ENCODE measurements around the gene FANCM. TPM values are rescaled to one million over a fixed set of nuclear protein-coding genes. Genes with fewer than 3 reads are reported as not detected.

FANCM gene
- total and polyA plus RNA-seq, 8 donors = 0.92 to 15.2 (median 3.0) TPM

DNA sequence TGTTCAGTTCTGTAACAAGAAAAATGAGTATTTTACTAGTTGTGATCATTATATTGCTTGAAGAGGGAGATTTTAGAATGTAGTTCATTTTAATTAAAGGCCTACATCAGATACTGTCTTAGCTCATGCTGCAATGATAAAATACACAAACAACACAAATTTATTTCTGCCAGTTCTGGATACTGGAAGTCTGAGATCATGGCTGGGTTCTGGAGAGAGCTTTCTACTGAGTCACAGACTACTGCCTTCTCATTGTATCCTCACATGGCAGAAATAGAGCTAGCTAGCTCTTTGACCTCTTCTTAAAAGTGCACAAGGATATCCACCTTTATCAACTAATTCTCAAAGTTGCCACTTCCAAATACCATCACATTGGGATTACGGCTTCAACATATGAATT lies 63.5 kb downstream of the FANCM start:
- Histone ChIP-seq H3K9me3 (no peaks in the 10 kb centered on the region), H3K27me3 (no peaks in the 10 kb centered on the region), H3K36me3 (peaks cover 0 to 29% (median 22%) of the 10 kb centered on the region in 4 donors), H3K4me1 (no peaks in the 10 kb centered on the region), H3K27ac (no peak overlapping the region), H3K4me3 (no peak overlapping the region)
- WGBS, 5 donors = 93 to 100% (median 98%) methylated on average over 1 of the region's 1 CpG
- intact Hi-C loops (cut with DNase I; ENCODE audit: low total_unique reads) = no loop called here
- DNase-seq = no peak
- TF ChIP-seq EP300 (IDR thresholded peaks at IDR 0.05) = no peak
- no peak for TF ChIP-seq POLR2A (IDR thresholded peaks at IDR 0.05)
- no peak for TF ChIP-seq POLR2AphosphoS5 (IDR thresholded peaks at IDR 0.05)
- TF ChIP-seq, protein P1, sequence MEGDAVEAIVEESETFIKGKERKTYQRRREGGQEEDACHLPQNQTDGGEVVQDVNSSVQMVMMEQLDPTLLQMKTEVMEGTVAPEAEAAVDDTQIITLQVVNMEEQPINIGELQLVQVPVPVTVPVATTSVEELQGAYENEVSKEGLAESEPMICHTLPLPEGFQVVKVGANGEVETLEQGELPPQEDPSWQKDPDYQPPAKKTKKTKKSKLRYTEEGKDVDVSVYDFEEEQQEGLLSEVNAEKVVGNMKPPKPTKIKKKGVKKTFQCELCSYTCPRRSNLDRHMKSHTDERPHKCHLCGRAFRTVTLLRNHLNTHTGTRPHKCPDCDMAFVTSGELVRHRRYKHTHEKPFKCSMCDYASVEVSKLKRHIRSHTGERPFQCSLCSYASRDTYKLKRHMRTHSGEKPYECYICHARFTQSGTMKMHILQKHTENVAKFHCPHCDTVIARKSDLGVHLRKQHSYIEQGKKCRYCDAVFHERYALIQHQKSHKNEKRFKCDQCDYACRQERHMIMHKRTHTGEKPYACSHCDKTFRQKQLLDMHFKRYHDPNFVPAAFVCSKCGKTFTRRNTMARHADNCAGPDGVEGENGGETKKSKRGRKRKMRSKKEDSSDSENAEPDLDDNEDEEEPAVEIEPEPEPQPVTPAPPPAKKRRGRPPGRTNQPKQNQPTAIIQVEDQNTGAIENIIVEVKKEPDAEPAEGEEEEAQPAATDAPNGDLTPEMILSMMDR (IDR thresholded peaks at IDR 0.05) = no peak

DNA sequence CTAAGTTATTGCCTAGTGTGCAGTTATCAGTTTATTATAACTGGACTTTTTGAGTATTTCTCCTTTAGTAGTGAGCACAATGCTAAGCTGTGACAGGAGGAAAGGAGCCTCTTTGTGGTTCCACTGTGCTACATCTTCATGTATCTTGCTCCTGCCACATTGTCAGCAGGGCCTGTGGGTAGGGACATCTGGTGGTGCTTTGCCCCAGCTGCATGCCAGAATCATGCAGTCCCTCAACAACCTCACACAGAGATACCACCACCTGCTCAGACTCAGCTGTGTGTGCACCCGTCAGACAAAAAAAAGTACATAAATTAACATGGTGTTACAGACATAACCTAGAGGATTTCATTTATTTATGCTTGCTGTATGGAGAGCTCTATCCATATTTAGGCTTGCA lies 66.2 kb downstream of the FANCM start:
- no peaks in the 10 kb centered on the region for H3K27me3 ChIP-seq
- H3K4me1 ChIP-seq = no peaks in the 10 kb centered on the region
- no peak overlapping the region for H3K4me3 ChIP-seq
- no peak overlapping the region for H3K27ac ChIP-seq
- TF ChIP-seq POLR2A (IDR thresholded peaks at IDR 0.05) (no peak), EP300 (IDR thresholded peaks at IDR 0.05) (no peak)
- TF ChIP-seq, protein P1 (IDR thresholded peaks at IDR 0.05) = no peak
- DNase-seq = peak in 1 of 2 donors; percentile 38
- WGBS, 5 donors = 56 to 80% (median 64%) methylated on average over 1 of the region's 1 CpG
- H3K36me3 ChIP-seq = peaks cover 0 to 48% (median 34%) of the 10 kb centered on the region in 4 donors
- H3K9me3 ChIP-seq = no peaks in the 10 kb centered on the region
- intact Hi-C loops (cut with DNase I; ENCODE audit: low total_unique reads) = no loop called here

DNA sequence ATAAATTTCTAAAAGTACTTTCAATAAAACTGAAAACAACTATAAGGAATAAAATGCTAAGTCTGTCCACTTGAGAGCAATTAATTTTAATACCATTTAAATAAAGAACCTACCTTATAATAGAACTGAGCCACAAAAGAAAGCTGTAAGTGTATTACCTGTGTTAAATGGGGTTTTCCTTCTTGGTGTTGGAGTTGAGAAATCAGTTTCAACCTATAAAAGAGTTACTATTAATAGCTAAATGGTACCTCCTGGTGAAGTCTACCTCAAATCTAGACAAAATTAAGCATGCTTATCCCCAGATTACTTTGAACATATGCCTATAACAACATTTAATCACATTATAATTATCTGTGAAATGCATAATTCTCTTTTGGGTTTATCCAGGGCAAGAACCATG lies 68.5 kb downstream of the FANCM start:
- no peaks in the 10 kb centered on the region for H3K9me3 ChIP-seq
- intact Hi-C loops (cut with DNase I; ENCODE audit: low total_unique reads) = no loop called here
- no peaks in the 10 kb centered on the region for H3K27me3 ChIP-seq
- no peak overlapping the region for H3K27ac ChIP-seq
- DNase-seq = no peak
- H3K4me3 ChIP-seq = no peak overlapping the region
- H3K4me1 ChIP-seq = no peaks in the 10 kb centered on the region
- peaks cover 2 to 67% (median 44%) of the 10 kb centered on the region in 4 donors for H3K36me3 ChIP-seq
- TF ChIP-seq, protein P1 (IDR thresholded peaks at IDR 0.05) = no peak
- TF ChIP-seq POLR2AphosphoS5 (IDR thresholded peaks at IDR 0.05) (no peak), POLR2A (IDR thresholded peaks at IDR 0.05) (no peak), EP300 (IDR thresholded peaks at IDR 0.05) (no peak)

DNA sequence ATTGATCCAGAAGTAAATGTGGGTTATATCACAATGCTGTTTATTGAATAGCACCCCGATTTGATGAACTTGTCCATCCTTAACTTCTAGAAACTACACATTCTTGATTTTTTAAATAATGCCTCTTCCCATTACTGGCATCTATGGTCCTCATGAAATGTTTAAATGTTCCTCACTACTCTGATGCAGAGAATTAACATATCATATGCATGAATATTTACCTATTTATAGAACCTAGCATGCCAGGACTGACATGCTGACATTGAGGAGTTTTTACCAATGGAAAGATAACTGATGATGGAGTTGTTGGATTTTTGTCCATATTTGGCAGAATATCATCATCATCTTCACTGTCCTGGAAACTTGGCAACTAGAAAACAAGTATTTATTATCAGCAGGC lies 74.4 kb downstream of the FANCM start:
- no peak for DNase-seq
- 96 to 100% (median 97%) methylated on average over 1 of the region's 1 CpG for WGBS, 5 donors
- no peaks in the 10 kb centered on the region for H3K4me1 ChIP-seq
- no peaks in the 10 kb centered on the region for H3K9me3 ChIP-seq
- peaks cover 5 to 90% (median 81%) of the 10 kb centered on the region in 4 donors for H3K36me3 ChIP-seq
- no peak overlapping the region for H3K4me3 ChIP-seq
- no peaks in the 10 kb centered on the region for H3K27me3 ChIP-seq
- TF ChIP-seq, protein P1 (IDR thresholded peaks at IDR 0.05) = no peak
- TF ChIP-seq EP300 (IDR thresholded peaks at IDR 0.05) = no peak
- no peak for TF ChIP-seq POLR2AphosphoS5 (IDR thresholded peaks at IDR 0.05)
- TF ChIP-seq POLR2A (IDR thresholded peaks at IDR 0.05) = no peak
- no peak overlapping the region for H3K27ac ChIP-seq
- intact Hi-C loops (cut with DNase I; ENCODE audit: low total_unique reads) = no loop called here
